ENCODE results near the gene KRTAP4-6.
"Not testable (repeated sequence)": the region's sequence is repeated elsewhere in the genome, so short reads cannot be mapped to it uniquely, and the experiment has no call there.

KRTAP4-6 gene

GRCh38 chr17:41144846-41145245, 4.5 kb upstream of the KRTAP4-6 start:
- TF ChIP-seq, protein P1, sequence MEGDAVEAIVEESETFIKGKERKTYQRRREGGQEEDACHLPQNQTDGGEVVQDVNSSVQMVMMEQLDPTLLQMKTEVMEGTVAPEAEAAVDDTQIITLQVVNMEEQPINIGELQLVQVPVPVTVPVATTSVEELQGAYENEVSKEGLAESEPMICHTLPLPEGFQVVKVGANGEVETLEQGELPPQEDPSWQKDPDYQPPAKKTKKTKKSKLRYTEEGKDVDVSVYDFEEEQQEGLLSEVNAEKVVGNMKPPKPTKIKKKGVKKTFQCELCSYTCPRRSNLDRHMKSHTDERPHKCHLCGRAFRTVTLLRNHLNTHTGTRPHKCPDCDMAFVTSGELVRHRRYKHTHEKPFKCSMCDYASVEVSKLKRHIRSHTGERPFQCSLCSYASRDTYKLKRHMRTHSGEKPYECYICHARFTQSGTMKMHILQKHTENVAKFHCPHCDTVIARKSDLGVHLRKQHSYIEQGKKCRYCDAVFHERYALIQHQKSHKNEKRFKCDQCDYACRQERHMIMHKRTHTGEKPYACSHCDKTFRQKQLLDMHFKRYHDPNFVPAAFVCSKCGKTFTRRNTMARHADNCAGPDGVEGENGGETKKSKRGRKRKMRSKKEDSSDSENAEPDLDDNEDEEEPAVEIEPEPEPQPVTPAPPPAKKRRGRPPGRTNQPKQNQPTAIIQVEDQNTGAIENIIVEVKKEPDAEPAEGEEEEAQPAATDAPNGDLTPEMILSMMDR (conservative IDR thresholded peaks at IDR 0.05; ENCODE audit: low read depth, low read length), result no peak
- DNase-seq (ENCODE audit: low read depth), result no peak
- no peak overlapping the region for H3K4me3 ChIP-seq (ENCODE audit: low read length)

- H3K4me3 ChIP-seq (ENCODE audit: low read length), result no peak overlapping the region
- TF ChIP-seq, protein P1 (conservative IDR thresholded peaks at IDR 0.05; ENCODE audit: low read depth, low read length), result no peak
- no peak for DNase-seq (ENCODE audit: low read depth)
Observed at GRCh38 chr17:41141361-41141760, 1.0 kb upstream of the KRTAP4-6 start.

DNA sequence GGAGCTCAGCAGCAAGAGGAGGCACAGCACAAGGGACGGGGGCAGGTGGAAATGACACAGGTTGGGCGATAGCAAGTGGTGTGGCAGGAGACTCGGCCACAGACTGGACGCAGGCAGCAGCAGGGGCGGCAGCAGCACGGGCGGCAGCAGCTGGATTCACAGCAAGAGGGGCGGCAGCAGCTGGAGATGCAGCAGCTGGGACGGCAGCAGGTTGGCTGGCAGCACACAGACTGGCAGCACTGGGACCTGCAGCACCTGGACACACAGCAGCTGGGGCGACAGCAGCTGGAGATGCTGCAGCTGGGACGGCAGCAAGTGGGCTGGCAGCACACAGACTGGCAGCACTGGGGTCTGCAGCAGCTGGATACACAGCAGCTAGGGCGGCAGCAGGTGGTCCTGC, 479 bp downstream of the KRTAP4-6 start:
- not testable (repeated sequence) for DNase-seq (ENCODE audit: low read depth); H3K4me3 ChIP-seq (ENCODE audit: low read length)

DNA sequence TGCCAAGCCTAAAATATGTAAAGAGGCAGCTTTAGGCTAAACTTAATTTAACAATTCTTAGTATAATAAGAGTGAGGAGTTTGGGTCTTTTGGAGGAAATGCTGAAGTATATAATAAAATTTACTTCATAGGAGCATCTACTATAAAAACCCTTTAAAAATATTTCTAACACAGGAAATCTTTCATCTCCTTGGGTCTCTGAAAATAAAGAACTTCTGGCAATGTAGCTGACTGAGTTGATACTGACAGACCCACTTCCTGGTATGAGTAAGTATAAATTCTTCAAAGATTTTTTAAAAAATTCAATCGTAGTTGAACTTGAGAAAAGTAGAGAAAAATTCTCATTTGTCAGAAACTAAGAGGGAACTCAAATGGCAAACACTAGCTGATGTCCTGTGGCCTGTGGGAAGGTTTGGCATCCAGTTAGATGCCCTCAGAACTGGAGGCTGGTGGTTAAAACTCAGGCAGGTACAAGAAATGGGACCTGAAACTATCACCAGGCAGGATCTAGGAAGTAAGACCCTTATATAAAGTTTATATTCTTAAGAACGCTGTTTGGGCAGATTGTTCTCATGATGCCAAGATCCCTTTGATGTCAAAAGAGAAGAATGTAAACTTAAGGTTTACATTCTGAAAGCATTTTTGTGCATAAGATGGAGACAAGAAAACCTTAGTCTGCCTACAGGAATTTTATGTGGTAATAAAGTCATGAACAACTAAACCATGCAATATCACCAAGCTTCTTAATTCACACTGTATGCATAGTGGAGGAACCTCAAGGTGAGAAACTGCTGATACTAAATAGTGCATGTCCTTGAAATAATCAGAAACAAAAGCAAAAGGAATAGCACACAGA, 6.2 kb downstream of the KRTAP4-6 start:
- TF ChIP-seq, protein P1 (conservative IDR thresholded peaks at IDR 0.05; ENCODE audit: low read depth, low read length), result no peak
- no peak overlapping the region for H3K4me3 ChIP-seq (ENCODE audit: low read length)
- no peak for DNase-seq (ENCODE audit: low read depth)

- TF ChIP-seq, protein P1 (conservative IDR thresholded peaks at IDR 0.05; ENCODE audit: low read depth, low read length), result no peak
- H3K4me3 ChIP-seq (ENCODE audit: low read length), result no peak overlapping the region
- no peak for DNase-seq (ENCODE audit: low read depth)
Observed at GRCh38 chr17:41131979-41132378, 8.4 kb downstream of the KRTAP4-6 start.

DNA sequence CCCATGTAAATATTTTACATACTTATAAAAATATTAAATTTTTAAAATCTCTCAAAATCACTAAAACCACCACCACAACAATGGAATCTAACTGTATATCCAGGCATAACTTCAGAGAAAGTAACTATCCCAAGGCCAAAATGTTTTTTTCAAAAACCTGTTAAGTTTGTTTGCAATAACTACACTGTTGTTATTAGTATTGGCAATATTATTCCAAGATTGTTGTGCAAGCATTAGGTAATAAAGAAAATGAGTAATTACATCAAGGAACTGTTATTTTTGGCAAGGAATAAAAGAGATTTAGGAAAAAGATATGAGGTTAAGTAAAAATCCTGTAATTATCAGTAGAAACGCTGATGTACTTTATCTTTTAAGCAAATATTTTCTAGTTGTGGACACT, 13.0 kb downstream of the KRTAP4-6 start:
- DNase-seq (ENCODE audit: low read depth), result no peak
- no peak overlapping the region for H3K4me3 ChIP-seq (ENCODE audit: low read length)
- TF ChIP-seq, protein P1 (conservative IDR thresholded peaks at IDR 0.05; ENCODE audit: low read depth, low read length), result no peak

DNA sequence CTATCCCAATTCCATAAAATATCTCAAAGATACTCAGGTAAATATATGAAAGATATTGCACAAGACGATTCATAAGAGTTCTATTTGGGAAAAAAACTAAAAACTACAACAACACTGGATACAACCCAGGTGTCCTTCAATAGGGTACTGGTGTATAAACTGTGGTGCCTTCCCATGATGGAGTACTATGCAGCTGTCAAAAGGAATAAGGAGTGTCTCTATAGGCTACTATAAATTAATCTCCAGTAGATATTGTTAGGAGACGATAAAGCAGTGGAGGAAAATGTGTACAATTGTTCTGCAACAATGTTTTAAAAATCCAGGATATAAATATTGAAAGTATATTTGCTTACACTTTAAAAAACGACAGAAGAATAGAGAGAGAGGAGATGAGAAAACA, 13.9 kb downstream of the KRTAP4-6 start:
- DNase-seq (ENCODE audit: low read depth), result no peak
- TF ChIP-seq, protein P1 (conservative IDR thresholded peaks at IDR 0.05; ENCODE audit: low read depth, low read length), result no peak
- no peak overlapping the region for H3K4me3 ChIP-seq (ENCODE audit: low read length)
